ENCODE measurements around the gene ZBTB44.

DNA sequence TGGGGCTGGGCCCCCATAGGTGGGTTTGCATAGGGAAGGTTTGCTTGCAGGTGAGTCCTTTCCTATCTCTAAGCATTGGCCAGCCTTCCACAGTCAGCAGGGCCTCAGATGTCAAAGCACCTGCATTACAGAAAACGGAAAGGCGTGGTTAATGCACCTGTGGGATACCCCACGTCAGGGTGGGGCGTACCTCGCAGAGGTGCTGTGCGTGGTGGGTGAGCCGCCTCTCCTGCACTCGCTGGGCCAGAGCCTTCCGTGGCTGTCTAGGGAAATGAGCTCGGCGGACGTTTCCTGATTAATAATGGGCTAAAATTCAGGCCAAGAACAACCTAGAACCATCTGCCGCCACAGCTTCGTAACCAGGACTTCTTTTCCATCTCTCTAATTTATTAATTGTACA is 122.8 kb downstream of the ZBTB44 start:
- TF ChIP-seq POLR2A (IDR thresholded peaks at IDR 0.05; ENCODE audit: low read depth, low read length) (no peak), TAF1 (IDR thresholded peaks at IDR 0.05; ENCODE audit: borderline replicate concordance, low read depth, low read length) (no peak), POLR2AphosphoS5 (IDR thresholded peaks at IDR 0.05; ENCODE audit: low read depth, low read length) (no peak)

All from GM12892 (cell line).